AG04449 (cell line): ENCODE measurements around the gene TRDN.

ENCODE experiments used
- CTCF ChIA-PET: fragments of 350-600 bp; formaldehyde crosslinking; extraction: SDS; loops from one replicate; lab custom pipeline; 2021; ENCODE audit warnings: antibody characterized with exemption; lab: Yijun Ruan, JAX
- POLR2A ChIA-PET: fragments of 400-600, 350-600 bp; formaldehyde crosslinking; extraction: SDS; loops from one replicate; lab custom pipeline; 2020; ENCODE audit warnings: antibody characterized with exemption, inconsistent platforms; lab: Yijun Ruan, JAX
- DNase-seq: peaks from one replicate; pipeline ENCODE4 v3.0.0-alpha.2; 2010; ENCODE audit warnings: low read depth, low spot score
- H3K4me3 ChIP-seq: 2 replicates; pipeline ENCODE4 v1.5.1; 2011; ENCODE audit warnings: low read depth, mild to moderate bottlenecking, control low read depth, low read length
- CTCF ChIP-seq: IDR thresholded peaks from one replicate; pipeline ENCODE4 v1.5.1; 2011; ENCODE audit warnings: mild to moderate bottlenecking, moderate library complexity, low read length, control low read depth, inconsistent platforms; ENCODE audit not compliant: insufficient read depth; ENCODE audit errors: missing control alignments

Gene TRDN

GRCh38 chr6:123550052-123550617 lies 86.6 kb downstream of the TRDN start:
- POLR2A ChIA-PET = no interaction called here

GRCh38 chr6:123549476-123549875 lies 87.3 kb downstream of the TRDN start:
- ChIA-PET CTCF (no interaction called here), POLR2A (no interaction called here)
- H3K4me3 ChIP-seq = no peak overlapping the region
- DNase-seq = no peak
- TF ChIP-seq CTCF = no peak

More at GRCh38 chr6:123550052-123550617, 86.6 kb downstream of the TRDN start:
- CTCF ChIA-PET = no interaction called here
- no peak for TF ChIP-seq CTCF
- DNase-seq = no peak
- no peak overlapping the region for H3K4me3 ChIP-seq

- ChIA-PET POLR2A (no interaction called here), CTCF (no interaction called here)
- no peak overlapping the region for H3K4me3 ChIP-seq
- no peak for TF ChIP-seq CTCF
- DNase-seq = no peak
These were observed 89.4 kb downstream of the TRDN start for GRCh38 chr6:123547216-123547978.

- no peak for DNase-seq
- no peak overlapping the region for H3K4me3 ChIP-seq
- POLR2A ChIA-PET = no interaction called here
- CTCF ChIA-PET = no interaction called here
- TF ChIP-seq CTCF = no peak
These were observed 90.2 kb downstream of the TRDN start for GRCh38 chr6:123546537-123546936.

- CTCF ChIA-PET = no interaction called here
These were observed 95.3 kb downstream of the TRDN start for GRCh38 chr6:123541462-123541861.

More at GRCh38 chr6:123541462-123541861, 95.3 kb downstream of the TRDN start:
- no peak for TF ChIP-seq CTCF
- no peak for DNase-seq
- no peak overlapping the region for H3K4me3 ChIP-seq
- POLR2A ChIA-PET = no interaction called here
